ENCODE results near the gene DMXL2. TPM values are rescaled to one million over a fixed set of nuclear protein-coding genes. Genes with fewer than 3 reads are reported as not detected.

Gene DMXL2
- total RNA-seq, 4 donors from 2014 or later: 17.5 to 111 (median 29.1) TPM

GRCh38 chr15:51625236-51625635 is 2.7 kb upstream of the DMXL2 start:
- no peak overlapping the region for H3K27ac ChIP-seq
- TF ChIP-seq POLR2AphosphoS5 (IDR thresholded peaks at IDR 0.05) (no peak), EP300 (IDR thresholded peaks at IDR 0.05) (no peak), POLR2A (IDR thresholded peaks at IDR 0.05) (no peak), CTCF (IDR thresholded peaks at IDR 0.05) (no peak)
- ATAC-seq: no peak
- no peaks in the 10 kb centered on the region for H3K27me3 ChIP-seq
- peaks cover 2 to 16% (median 2%) of the 10 kb centered on the region in 3 donors for H3K4me1 ChIP-seq
- H3K36me3 ChIP-seq: no peaks in the 10 kb centered on the region
- 38 to 67% methylated on average over 1 of the region's 1 CpG for WGBS, 2 donors (ENCODE audit: low coverage in 1 of 2)
- no peak overlapping the region for H3K4me3 ChIP-seq
- no peaks in the 10 kb centered on the region for H3K9me3 ChIP-seq

GRCh38 chr15:51624022-51624421 is 1.5 kb upstream of the DMXL2 start:
- TF ChIP-seq EP300 (IDR thresholded peaks at IDR 0.05): no peak
- TF ChIP-seq POLR2A (IDR thresholded peaks at IDR 0.05): no peak
- TF ChIP-seq CTCF (IDR thresholded peaks at IDR 0.05): no peak
- TF ChIP-seq POLR2AphosphoS5 (IDR thresholded peaks at IDR 0.05): no peak
- Histone ChIP-seq H3K4me3 (no peak overlapping the region), H3K36me3 (no peaks in the 10 kb centered on the region), H3K4me1 (peaks cover 2 to 18% (median 2%) of the 10 kb centered on the region in 3 donors), H3K27ac (no peak overlapping the region), H3K27me3 (no peaks in the 10 kb centered on the region), H3K9me3 (no peaks in the 10 kb centered on the region)
- no peak for ATAC-seq
- WGBS, 2 donors (ENCODE audit: low coverage in 1 of 2): 57 to 86% methylated on average over 2 of the region's 4 CpGs

GRCh38 chr15:51623386-51623938 is 891 bp upstream of the DMXL2 start:
- peak overlapping the region; percentile 13 to 90 (median 88) for H3K27ac ChIP-seq
- H3K27me3 ChIP-seq: no peaks in the 10 kb centered on the region
- no peaks in the 10 kb centered on the region for H3K36me3 ChIP-seq
- TF ChIP-seq POLR2A (IDR thresholded peaks at IDR 0.05) (no peak), POLR2AphosphoS5 (IDR thresholded peaks at IDR 0.05) (no peak), EP300 (IDR thresholded peaks at IDR 0.05) (no peak), CTCF (IDR thresholded peaks at IDR 0.05) (no peak)
- H3K9me3 ChIP-seq: no peaks in the 10 kb centered on the region
- no peak for ATAC-seq
- H3K4me3 ChIP-seq: peak overlapping the region; percentile 61 to 71
- H3K4me1 ChIP-seq: peaks cover 2 to 18% (median 2%) of the 10 kb centered on the region in 3 donors
- WGBS, 2 donors (ENCODE audit: low coverage in 1 of 2): 21% methylated on average over 7 to 8 of the region's 8 CpGs

GRCh38 chr15:51621936-51622603 is 501 bp downstream of the DMXL2 start:
- Histone ChIP-seq H3K4me1 (peaks cover 2 to 18% (median 2%) of the 10 kb centered on the region in 3 donors), H3K4me3 (peak overlapping the region; percentile 61 to 71), H3K27me3 (no peaks in the 10 kb centered on the region), H3K36me3 (no peaks in the 10 kb centered on the region), H3K9me3 (no peaks in the 10 kb centered on the region), H3K27ac (peak overlapping the region; percentile 8 to 90 (median 88))
- TF ChIP-seq POLR2A (IDR thresholded peaks at IDR 0.05) (no peak), CTCF (IDR thresholded peaks at IDR 0.05) (peak in 1 of 4 experiments; percentile 33), POLR2AphosphoS5 (IDR thresholded peaks at IDR 0.05) (no peak)
- WGBS, 2 donors (ENCODE audit: low coverage in 1 of 2): 0% methylated on average over 4 of the region's 44 CpGs; no CpG with 5 or more reads in 1 of the 2 donors
- peak; percentile 49 for ATAC-seq
